Measurements from ENCODE around the gene SUGCT. TPM values are rescaled to one million over a fixed set of nuclear protein-coding genes. Genes with fewer than 3 reads are reported as not detected.

SUGCT gene
- total and polyA plus RNA-seq, 2 of the 8 experiments (the other 6 are each of a cell fraction or from before 2014, with no cell fraction given): 2.8 to 5.4 TPM

DNA sequence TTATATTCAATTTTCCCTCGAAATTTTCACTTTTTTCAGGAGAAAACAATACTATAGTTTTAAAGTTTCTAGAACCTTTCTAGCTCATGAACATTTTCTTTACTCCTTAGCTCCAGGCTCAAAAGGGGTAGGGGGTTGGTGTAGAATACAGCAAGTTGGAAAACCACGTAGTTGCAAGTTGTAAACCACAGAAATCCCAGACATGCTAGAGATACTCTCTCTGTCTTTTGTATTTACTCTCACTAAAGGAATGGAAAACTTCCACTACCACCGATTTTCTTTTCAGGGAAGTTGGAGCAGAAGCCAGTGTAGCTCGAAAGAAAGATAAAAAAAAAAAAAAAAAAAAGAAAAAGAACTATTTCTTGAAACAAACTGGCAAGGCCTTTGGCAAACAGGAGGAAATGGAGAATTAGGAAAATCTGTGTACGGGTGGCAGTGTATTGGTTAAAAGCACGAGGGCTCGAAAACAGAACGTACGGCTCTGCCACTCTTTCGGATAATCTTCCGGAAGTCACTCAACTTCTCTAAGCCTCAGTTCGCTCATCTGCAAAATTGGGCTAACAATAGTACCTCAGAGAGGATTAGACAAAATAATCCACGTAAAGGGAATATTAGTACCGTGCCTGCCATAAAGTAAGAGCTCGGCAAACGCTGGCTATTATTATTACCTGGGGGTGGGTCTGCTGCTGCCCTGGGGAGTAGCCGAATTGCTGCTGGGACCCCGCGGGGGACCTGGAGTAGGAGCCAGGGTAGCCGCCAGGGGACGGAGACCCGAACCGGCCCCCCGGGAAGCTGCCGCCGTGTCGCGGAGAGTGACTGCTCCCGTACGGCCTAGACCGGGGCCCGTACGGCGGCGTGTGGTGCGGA lies 1.0 kb upstream of the SUGCT start (continued):
- TF ChIP-seq, protein P1, sequence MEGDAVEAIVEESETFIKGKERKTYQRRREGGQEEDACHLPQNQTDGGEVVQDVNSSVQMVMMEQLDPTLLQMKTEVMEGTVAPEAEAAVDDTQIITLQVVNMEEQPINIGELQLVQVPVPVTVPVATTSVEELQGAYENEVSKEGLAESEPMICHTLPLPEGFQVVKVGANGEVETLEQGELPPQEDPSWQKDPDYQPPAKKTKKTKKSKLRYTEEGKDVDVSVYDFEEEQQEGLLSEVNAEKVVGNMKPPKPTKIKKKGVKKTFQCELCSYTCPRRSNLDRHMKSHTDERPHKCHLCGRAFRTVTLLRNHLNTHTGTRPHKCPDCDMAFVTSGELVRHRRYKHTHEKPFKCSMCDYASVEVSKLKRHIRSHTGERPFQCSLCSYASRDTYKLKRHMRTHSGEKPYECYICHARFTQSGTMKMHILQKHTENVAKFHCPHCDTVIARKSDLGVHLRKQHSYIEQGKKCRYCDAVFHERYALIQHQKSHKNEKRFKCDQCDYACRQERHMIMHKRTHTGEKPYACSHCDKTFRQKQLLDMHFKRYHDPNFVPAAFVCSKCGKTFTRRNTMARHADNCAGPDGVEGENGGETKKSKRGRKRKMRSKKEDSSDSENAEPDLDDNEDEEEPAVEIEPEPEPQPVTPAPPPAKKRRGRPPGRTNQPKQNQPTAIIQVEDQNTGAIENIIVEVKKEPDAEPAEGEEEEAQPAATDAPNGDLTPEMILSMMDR (IDR thresholded peaks at IDR 0.05; ENCODE audit: control extremely low read depth in 1 of 3, insufficient read depth in 1 of 3, low read depth in 1 of 3, low read length in 3 of 3): peak in 1 of 3 experiments; percentile 4; a peak in 1 of 4 replicates
- TF ChIP-seq CBX5 (IDR thresholded peaks at IDR 0.05; ENCODE audit: low read depth, low read length): no peak
